ENCODE results near the gene SNRNP25.

Gene SNRNP25

DNA sequence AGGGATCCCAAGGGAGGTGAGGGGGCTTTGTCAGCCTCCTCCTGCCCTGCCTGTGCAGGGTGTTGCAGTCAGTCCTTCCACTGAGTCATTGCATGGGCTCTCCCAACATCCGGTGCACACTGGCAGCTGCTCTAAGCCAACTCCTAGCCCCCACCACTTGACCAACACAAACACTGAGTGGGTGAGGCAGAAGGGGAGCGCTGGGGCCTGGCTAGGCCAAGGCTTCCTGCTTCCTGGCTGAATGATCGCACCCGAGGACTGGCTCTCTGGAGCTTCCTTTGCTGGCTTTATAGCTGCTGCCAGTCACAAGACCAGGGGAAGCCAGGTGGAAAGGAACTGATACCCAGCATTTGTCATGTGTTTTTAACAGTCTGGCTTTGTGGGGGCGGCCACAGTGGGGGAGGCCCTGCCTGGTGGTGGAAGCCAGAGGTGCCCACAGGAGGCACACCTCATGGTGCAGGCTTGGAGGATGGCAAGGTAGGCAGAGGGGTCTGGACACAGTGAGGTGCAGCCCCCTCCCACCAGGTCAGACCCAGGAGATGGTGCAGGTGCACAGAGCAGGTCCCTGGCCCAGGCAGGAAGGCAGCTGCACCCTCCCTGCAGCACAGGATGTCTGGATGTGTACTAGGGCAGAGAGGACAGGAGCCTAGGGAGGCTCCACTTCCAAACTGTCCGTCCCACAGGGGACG is 31.2 kb downstream of the SNRNP25 start:
- no peak overlapping the region for H3K4me3 ChIP-seq (ENCODE audit: low read depth in 1 of 2, low read length in 2 of 2)
- H3K4me1 ChIP-seq (ENCODE audit: insufficient read depth, low read length), result peaks cover 4% of the 10 kb centered on the region
- 0 out of 2 replicates have a peak, but pooled peaks cover 2% of the 10 kb centered on the region for H3K79me2 ChIP-seq (ENCODE audit: insufficient read depth, low read length)
- TF ChIP-seq, protein P1, sequence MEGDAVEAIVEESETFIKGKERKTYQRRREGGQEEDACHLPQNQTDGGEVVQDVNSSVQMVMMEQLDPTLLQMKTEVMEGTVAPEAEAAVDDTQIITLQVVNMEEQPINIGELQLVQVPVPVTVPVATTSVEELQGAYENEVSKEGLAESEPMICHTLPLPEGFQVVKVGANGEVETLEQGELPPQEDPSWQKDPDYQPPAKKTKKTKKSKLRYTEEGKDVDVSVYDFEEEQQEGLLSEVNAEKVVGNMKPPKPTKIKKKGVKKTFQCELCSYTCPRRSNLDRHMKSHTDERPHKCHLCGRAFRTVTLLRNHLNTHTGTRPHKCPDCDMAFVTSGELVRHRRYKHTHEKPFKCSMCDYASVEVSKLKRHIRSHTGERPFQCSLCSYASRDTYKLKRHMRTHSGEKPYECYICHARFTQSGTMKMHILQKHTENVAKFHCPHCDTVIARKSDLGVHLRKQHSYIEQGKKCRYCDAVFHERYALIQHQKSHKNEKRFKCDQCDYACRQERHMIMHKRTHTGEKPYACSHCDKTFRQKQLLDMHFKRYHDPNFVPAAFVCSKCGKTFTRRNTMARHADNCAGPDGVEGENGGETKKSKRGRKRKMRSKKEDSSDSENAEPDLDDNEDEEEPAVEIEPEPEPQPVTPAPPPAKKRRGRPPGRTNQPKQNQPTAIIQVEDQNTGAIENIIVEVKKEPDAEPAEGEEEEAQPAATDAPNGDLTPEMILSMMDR (IDR thresholded peaks at IDR 0.05; ENCODE audit: borderline replicate concordance, extremely low read depth, low read length, poor library complexity, severe bottlenecking), result no peak
- TF ChIP-seq EZH2 (IDR thresholded peaks at IDR 0.05; ENCODE audit: borderline replicate concordance, low read depth, low read length, severe bottlenecking), result no peak
- H3K27me3 ChIP-seq (ENCODE audit: insufficient read depth, low read length, poor library complexity), result no peaks in the 10 kb centered on the region
- H3K4me2 ChIP-seq (ENCODE audit: insufficient read depth, low read length), result no peak overlapping the region
- peaks cover 43% of the 10 kb centered on the region for H4K20me1 ChIP-seq (ENCODE audit: insufficient read depth, low read length)
- peaks cover 62% of the 10 kb centered on the region for H3K36me3 ChIP-seq (ENCODE audit: insufficient read depth, low read length)
- H3K9me3 ChIP-seq (ENCODE audit: insufficient read depth, low read length, severe bottlenecking), result no peaks in the 10 kb centered on the region
- ATAC-seq (ENCODE audit: insufficient read depth, low read depth) (peak; percentile 32), DNase-seq (peak; percentile 21)
- no peak overlapping the region for H2AFZ ChIP-seq (ENCODE audit: low read depth, low read length)
- no peak overlapping the region; the same call in 1 of the 2 replicates for H3K9ac ChIP-seq (ENCODE audit: low read depth, low read length)
- H3K27ac ChIP-seq (ENCODE audit: low read length), result peak overlapping the region; percentile 57

GRCh38 chr16:85407-85782 is 31.8 kb downstream of the SNRNP25 start:
- no peak for ATAC-seq (ENCODE audit: insufficient read depth, low read depth)
- Histone ChIP-seq H3K9me3 (ENCODE audit: insufficient read depth, low read length, severe bottlenecking) (no peaks in the 10 kb centered on the region), H2AFZ (ENCODE audit: low read depth, low read length) (no peak overlapping the region), H4K20me1 (ENCODE audit: insufficient read depth, low read length) (peaks cover 46% of the 10 kb centered on the region), H3K9ac (ENCODE audit: low read depth, low read length) (no peak overlapping the region), H3K4me1 (ENCODE audit: insufficient read depth, low read length) (peaks cover 4% of the 10 kb centered on the region), H3K36me3 (ENCODE audit: insufficient read depth, low read length) (peaks cover 63% of the 10 kb centered on the region), H3K27me3 (ENCODE audit: insufficient read depth, low read length, poor library complexity) (no peaks in the 10 kb centered on the region), H3K4me2 (ENCODE audit: insufficient read depth, low read length) (no peak overlapping the region), H3K4me3 (ENCODE audit: low read depth in 1 of 2, low read length in 2 of 2) (no peak overlapping the region), H3K27ac (ENCODE audit: low read length) (peak overlapping the region; percentile 57; the same call in 1 of the 2 replicates), H3K79me2 (ENCODE audit: insufficient read depth, low read length) (0 out of 2 replicates have a peak, but pooled peaks cover 2% of the 10 kb centered on the region)
- DNase-seq, result no peak
- no peak for TF ChIP-seq EZH2 (IDR thresholded peaks at IDR 0.05; ENCODE audit: borderline replicate concordance, low read depth, low read length, severe bottlenecking)
- TF ChIP-seq, protein P1 (IDR thresholded peaks at IDR 0.05; ENCODE audit: borderline replicate concordance, extremely low read depth, low read length, poor library complexity, severe bottlenecking), result no peak

- Histone ChIP-seq H2AFZ (ENCODE audit: low read depth, low read length) (no peak overlapping the region), H3K27ac (ENCODE audit: low read length) (no peak overlapping the region), H3K79me2 (ENCODE audit: insufficient read depth, low read length) (0 out of 2 replicates have a peak, but pooled peaks cover 2% of the 10 kb centered on the region), H3K36me3 (ENCODE audit: insufficient read depth, low read length) (peaks cover 65% of the 10 kb centered on the region), H3K9me3 (ENCODE audit: insufficient read depth, low read length, severe bottlenecking) (no peaks in the 10 kb centered on the region), H4K20me1 (ENCODE audit: insufficient read depth, low read length) (peaks cover 44% of the 10 kb centered on the region), H3K9ac (ENCODE audit: low read depth, low read length) (no peak overlapping the region), H3K27me3 (ENCODE audit: insufficient read depth, low read length, poor library complexity) (no peaks in the 10 kb centered on the region), H3K4me1 (ENCODE audit: insufficient read depth, low read length) (peaks cover 4% of the 10 kb centered on the region), H3K4me3 (ENCODE audit: low read depth in 1 of 2, low read length in 2 of 2) (no peak overlapping the region), H3K4me2 (ENCODE audit: insufficient read depth, low read length) (no peak overlapping the region)
- no peak for DNase-seq
- ATAC-seq (ENCODE audit: insufficient read depth, low read depth), result no peak
- TF ChIP-seq, protein P1 (IDR thresholded peaks at IDR 0.05; ENCODE audit: borderline replicate concordance, extremely low read depth, low read length, poor library complexity, severe bottlenecking), result no peak
- TF ChIP-seq EZH2 (IDR thresholded peaks at IDR 0.05; ENCODE audit: borderline replicate concordance, low read depth, low read length, severe bottlenecking), result no peak
Measured at GRCh38 chr16:85865-86264, 32.2 kb downstream of the SNRNP25 start.
